Stimulated activated CD4-positive, alpha-beta T cell treated with anti-CD3 and anti-CD28 coated beads, Interleukin-12 subunit alpha, Interleukin-12 subunit beta, amount 100 ng/mL, for 24 hours (primary cell): ENCODE data around the gene THAP8.
"Not testable (repeated sequence)": the region's sequence is repeated elsewhere in the genome, so short reads cannot be mapped to it uniquely, and the experiment has no call there.

Experiments used
- DNase-seq, 2 experiments: peaks; one replicate each; pipeline ENCODE4 v3.0.0-alpha.2; 2020; ENCODE audit warnings: low read depth in 2 of 2

The THAP8 gene

DNA sequence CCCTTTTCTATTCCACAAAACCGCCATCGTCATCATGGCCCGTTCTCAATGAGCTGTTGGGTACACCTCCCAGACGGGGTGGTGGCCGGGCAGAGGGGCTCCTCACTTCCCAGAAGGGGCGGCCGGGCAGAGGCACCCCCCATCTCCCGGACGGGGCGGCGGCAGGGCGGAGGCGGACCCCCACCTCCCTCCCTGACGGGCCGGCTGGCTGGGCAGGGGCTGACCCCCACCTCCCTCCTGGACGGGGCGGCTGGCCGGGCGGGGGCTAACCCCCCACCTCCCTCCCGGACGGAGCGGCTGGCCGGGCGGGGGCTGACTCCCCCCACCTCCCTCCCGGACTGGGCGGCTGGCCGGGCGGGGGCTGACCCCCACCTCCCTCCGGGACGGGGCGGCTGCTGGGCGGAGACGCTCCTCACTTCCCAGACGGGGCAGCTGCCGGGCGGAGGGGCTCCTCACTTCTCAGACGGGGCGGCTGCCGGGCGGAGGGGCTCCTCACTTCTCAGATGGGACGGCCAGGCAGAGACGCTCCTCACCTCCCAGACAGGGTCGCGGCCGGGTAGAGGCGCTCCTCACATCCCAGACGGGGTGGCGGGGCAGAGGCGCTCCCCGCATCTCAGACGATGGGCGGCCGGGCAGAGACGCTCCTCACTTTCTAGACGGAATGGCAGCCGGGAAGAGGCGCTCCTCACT is 14.9 kb upstream of the THAP8 start:
- DNase-seq: not testable (repeated sequence)

DNA sequence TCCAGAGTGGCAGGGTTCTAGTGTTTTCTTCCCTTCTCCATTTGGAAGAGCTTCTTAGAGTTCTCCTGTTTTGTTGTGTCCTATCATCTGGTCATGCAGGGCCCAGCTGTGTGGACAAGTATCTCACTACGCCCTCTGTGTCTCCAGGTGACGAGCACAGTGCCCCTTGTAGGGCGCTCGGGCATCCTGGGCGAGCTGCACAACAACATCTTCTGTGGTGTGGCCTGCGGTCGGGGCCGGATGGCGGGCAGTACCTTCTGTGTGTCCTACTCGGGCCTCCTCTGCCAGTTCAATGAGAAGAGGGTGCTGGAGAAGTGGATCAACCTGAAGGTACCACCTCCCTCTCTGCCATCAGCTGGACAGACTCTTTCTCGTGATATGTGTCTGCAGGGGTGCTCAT is 13.6 kb upstream of the THAP8 start:
- no peak for DNase-seq

DNA sequence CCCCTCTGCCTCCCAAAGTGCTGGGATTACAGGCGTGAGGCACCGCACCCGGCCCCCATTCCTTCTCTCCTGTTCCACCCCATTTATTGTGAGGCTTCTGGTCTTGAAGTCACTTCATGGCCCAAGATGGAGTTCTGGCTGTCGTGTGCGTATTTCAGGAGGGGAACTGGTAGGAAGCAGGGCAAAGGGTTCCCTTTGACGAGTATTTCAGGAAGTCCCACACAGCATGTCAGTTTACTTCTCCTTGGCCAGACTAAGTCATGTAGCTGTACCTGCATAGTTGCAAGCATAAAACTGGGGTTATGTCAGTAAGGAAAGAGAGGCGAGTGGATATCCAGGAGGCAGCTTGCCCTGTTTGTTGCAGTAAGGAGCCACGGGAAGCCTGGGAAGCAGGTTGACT is 10.7 kb upstream of the THAP8 start:
- no peak for DNase-seq

DNA sequence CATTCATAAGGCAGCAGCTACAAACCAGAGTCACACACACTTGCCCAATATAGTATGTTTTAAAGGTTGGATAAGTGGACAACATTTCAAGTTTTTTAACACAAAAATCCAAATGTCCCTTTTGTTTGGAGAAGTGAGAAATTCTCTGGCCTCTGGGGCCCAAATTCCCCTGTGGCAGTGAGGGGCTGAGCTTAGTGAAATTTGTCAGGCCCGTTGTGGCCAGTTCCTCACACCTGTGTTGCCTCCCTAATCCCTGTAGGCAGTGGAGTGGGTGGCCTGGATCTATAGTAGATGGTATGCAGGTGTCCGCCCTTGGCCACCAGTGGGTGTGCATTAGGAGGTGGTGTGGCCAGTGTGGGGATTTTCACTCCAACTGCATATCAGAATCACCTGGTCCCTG is 7.3 kb upstream of the THAP8 start:
- DNase-seq: no peak

DNA sequence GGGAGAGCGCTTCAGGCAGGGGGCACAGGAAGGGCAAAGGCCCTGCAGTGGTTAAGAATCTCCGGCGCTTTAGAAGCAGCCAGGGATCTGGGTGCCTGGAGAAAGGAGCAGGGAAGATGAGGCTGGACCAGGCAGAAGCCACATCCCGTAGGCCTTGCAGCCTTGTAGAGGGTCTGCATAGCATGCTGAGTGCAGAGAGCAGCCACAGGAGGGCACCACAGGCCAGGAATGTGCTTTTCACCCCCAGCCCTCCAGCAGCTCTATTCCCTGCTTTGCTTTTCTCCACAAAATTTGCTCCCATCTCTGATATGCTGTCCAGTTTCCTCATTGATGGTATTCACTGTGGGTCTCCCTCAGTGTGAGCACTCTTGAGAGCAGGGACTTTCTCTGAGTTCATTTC is 6.3 kb upstream of the THAP8 start:
- peak in 1 of 2 experiments; percentile 6 for DNase-seq

DNA sequence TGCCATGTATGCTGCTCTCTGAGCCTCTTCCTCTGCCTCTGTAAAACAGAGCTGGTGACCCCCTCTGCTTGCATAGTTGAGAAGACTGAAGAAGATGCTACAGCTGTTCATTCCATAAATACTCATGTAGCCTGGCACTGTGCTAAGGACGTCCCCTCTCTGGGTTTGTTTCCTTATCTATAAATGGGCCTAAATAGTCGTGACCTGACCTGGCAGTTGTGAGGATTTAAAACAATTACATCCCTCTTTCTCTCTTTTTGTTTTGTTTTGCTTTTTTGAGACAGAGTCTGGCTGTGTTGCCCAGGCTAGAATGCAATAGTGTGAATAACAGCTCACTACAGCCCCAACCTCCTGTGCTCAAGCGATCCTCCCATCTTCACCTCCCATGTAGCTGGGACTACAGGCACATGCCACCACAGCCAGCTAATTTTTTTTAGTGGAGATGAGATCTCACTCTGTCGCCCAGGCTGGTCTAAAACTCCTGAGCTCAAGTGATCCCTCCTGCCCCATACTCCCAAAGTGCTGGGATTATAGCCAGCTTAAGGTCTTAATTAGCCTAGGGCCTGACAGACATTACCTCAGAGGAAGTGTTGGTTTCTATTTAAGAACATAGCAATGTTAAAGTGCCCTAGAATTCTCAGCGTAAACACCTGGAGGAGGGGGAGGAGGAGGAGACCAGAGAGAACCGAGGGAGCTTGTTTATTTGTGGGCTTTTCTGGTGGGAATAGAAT is 5.3 kb upstream of the THAP8 start:
- no peak for DNase-seq

DNA sequence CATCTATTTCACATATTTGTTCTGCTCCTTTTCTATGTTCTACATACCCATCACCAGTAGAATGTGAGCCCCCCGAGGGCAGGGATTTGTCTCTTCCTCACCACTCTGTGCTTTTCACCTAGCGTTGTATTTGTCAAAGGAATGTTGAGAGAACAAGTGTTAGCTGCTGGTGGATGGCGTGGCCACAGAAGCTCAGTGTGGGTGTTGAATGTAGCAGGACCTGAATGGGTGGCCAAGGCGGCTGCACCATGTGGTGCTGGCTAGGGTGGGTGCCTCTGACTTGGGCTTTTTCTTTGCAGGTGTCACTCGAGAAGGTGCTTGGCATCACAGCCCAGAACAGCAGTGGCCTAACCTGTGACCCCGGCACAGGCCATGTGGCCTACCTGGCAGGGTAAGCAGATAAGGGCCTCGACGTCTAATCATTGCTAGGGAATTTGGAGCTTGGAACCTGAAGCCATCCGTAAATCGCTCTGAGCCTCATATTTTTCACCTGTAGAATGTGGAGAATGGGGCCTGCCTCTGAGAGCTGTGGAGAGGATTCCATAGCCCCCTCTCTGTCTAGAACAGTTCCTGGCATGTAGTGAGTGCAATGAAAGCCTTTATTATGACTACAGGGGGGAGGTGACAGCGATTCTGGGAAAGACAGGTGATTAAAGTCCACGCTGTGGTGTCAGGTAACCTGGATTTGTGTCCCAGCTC is 4.5 kb upstream of the THAP8 start:
- DNase-seq: no peak

DNA sequence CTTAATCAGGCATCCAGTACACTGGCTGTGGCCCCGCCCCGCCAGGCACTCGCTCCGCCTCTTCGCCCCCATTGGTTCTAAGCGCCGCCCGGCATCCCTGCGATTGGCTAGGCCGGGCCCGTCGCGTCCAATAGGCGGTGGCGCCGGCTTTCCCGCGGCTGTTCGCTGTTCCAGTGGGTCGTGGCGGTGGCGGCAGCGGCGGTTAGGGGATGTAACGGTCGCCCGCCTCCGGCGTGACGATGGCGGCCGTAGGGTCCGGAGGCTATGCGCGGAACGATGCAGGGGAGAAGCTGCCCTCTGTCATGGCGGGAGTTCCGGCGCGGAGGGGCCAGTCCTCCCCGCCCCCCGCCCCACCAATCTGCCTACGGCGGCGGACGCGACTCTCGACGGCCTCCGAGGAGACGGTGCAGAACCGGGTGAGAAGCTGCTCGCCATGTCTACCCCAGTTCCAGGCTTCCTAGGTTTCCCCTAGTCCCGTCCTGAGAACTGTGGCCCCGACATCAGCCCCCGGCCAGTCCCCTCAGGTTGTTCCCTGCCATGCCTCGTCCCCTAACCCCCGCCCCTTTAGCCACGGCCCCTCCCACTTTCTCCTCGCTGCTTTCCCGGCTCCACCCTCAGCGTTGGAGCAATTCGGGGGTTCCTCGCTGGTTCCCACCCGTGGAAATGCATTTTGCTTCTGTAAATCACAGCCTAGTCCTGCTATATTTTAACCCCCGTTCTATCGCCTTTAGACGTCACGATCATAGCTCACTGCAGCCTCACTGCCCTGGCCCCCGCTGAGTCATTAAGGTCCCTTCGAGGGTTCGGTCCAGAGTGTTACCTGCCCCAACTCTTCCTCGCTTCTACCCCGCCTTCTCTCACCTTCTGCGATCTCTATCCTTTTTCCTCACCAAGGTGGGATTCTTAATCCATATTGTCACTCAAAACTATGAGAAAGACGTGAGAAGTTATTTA is 925 bp upstream of the THAP8 start, which contains the start of gene WDR62:
WDR62 (plus strand) TSS at position 165 of the 954 bp plus-strand sequence; CDS start at position 240, 75 bp downstream.
- peak; percentile 85 to 96 for DNase-seq

DNA sequence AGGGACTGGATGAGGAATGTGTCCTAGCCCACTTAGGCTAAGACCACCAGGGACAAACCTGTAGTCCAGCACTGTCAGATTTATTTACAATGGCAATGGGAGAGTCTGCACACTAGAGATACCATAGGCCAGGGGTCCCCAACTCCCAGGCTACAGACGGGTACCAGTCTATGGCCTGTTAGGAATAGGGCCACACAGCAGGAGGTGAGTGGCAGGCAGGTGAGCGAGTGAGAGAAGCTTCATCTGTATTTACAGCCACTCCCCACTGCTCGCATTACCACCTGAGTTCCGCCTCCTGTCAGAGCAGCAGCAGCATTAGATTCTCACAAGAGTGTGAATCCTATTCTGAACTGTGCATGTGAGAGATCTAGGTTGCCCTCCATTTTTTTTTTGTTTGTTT is 2.4 kb downstream of the THAP8 start:
- no peak for DNase-seq

DNA sequence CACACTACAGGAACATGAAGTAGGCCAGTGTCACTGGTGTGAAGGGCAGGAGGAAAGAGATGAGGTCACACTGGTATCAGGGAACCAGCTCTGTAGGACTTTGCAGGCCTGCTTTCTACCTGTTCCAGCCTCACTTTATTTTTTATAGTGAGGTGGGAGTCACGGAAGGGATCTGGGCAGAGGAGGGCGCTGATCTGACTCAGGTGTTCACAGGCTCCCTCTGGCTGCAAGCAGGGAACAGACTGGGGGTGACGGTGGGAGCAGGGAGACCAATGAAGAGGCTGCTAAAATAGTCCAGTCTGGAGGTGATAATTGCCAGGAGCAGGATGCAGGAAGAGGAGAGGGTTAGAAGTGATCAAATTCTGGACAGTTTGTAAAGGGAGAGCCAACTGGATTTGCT is 2.8 kb downstream of the THAP8 start:
- DNase-seq: no peak

DNA sequence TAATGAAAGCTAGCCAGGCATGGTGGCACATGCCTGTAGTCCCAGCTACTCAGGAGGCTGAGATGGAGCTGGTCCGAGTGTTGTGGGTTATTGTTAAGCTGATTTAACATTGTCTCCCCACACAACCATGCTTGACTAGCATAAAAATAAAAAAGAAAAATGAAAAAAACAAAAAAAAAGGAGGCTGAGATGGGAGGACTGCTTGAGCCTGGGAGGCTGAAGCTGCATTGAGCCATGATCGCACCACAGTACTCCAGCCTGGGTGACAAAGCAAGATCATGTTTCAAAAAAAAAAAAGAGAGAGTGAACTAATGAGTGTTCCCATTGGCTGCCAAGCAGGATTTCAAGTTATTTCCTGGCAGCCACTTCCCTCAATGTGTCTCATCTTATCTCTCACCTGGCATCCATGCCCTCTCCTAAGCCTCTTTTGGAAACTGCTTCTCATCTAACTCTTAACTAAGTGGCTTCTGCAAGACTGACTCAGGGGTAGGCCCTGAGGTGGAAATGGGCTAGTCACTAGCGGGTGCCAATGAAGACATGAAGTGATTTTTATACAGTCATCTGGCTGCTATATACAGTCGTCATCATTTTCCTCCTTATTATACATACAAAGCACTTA is 4.9 kb downstream of the THAP8 start:
- no peak for DNase-seq

DNA sequence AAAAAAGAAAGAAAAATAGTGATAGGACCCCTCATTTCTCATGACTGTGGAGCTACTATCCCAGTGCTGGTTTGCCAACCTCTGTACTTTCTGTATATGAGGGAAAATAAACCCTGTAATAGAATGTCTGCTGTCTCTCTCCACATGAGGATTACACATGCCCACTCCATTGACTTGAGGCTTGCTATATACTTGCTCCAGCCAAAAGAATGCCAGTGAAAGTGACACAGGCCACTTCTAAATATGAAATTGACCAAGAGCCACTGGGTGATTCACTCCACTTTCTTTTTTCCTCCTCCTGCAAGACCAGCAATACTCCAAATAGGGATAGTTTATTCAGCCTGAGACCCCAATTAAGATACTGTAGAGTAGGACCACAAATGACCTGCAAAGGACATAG is 6.2 kb downstream of the THAP8 start:
- DNase-seq: no peak

DNA sequence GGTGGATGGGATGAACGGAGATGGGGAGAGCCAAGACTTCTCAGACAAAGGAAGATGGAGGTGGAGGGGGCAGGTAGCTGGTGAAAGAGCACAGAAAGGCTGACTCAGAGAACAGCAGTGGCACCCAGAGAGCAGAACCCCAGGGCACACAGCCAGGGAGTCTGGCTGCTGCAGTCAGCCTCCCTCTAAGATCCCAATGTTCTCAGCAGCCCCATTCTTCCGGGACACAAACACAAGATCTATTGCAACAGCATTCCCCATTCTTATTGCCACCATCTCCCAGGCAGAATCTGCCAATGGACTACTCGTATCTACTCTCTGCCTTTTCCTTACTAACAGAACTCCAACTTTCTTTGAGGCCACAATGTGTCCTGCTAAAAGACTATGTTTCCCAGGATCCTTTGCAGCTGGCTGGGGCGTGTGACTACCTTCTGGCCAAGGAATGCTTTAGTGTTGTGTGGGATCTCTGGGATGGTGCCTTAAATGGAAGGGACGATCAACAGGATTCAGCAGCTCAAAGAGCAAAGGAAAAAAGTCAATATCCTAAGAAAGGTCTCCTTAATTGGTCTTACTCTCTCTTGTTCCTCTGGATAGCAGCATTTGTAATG is 7.5 kb downstream of the THAP8 start:
- DNase-seq: no peak

DNA sequence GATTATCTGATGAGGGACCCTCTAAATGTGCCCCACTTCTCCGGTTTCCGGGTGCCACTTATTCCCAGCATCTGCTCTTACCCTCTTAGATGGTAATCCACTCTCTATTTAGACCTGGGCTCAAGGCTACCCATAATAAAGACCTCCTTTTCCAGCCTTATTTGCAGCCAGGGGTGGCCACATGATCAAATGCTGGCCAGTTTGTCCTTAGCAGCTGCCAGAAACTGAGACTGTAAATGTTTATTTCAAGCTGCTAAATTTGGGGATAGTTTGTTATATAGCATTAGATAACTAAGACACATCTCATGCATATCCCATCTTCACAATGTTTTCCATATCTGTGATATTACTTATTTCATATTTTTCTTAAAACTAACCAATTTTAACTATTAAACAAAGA is 10.1 kb downstream of the THAP8 start:
- DNase-seq: no peak

DNA sequence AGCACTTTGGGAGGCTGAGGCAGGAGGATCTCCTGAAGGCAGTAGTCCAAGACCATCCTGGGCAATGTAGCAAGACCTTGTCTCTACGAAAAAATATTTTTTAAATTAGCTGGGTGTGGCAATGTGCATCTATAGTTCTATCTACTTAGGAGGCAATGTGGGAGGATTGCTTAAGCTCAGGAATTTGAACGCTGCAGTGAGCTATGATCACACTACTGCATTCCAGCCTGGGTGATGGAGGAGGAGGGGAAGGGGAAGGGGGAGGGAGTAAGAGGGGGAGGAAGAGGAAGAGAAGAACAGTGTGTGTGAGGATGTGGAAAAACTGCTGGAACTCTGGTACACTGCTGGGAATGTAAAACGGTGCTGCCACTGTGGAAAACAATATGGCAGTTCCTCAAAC is 12.3 kb downstream of the THAP8 start:
- DNase-seq: no peak

DNA sequence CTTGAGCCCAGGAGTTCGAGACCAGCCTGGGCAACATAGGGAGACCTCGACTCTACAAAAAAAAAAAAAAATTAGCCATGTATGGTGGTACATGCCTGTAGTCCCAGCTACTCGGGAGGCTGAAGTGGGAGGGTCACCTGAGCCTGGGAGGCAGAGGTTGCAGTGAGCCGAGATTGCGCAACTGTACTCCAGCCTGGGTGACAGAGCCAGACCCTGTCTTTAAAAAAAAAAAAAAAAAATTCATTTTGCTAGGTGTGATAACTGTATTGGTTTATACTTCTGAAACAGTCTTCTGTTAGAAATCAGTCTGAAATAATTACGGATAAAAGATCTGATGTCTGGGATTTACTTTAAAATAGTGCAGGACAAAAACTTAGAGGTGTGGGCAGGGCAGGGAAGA is 13.0 kb downstream of the THAP8 start:
- DNase-seq: not testable (repeated sequence)

DNA sequence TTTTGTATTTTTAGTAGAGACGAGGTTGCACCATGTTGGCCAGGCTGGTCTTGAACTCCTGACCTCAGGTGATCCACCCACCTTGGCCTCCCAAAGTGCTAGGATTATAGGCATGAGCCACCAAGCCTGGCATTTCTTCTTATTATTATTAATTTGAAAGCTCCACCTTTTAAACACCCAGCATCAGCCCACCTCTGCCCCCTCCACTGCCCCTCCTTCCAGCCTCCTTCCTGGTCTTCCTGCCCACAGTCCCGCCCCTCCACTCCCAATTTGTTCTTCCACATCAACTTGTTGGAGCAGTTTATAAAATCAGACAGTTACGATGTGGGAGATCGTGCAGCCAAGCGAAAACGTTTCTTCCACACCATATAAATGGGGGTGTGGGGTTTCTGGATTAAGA is 13.6 kb downstream of the THAP8 start:
- no peak for DNase-seq

DNA sequence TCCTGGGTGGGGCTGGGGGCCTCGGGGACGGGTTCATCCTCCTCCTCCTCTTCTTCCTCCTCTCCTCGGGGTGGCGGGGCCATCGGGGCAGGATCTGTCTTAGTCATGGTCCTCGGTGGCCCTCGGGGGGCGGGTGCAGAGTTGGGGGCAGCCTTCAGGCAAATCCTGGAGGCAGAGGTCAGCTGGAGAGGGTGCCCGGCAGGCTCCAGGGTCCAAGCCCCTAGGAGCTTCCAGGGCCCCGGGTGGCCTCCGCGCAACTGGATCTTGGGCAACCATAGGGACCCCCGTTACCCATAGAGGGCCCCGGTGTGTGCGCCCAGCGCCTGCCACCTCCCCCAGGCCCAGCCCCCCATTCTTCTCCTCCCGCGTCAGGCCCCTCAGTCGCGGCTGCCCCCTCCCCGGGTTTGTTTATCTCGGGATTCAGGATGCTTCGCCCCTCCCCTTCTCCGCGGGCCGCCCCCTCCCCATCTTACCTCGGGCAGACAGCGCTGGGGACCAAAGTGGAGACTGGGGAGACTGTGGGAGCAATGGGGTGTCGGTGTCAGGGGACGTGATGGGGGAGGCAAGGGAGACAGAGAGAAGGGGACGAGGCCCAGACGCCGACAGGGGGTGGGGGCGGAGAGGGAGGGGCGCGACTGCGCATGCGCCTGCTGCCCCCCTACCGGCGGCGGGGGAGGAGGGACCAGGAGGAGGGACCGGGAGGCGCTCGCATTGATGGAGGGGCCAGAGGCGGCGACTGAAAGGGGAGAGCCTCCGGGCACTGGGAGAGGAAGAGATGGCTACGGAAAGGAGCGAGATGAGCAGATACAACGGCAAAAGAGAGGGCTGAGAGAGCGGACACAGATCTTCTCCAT is 21.6 kb downstream of the THAP8 start, which contains the start of gene CLIP3:
CLIP3 (minus strand) TSS at position 623 of the 854 bp plus-strand sequence; CDS start at position 107, 516 bp downstream.
- DNase-seq: peak; percentile 12 to 17

DNA sequence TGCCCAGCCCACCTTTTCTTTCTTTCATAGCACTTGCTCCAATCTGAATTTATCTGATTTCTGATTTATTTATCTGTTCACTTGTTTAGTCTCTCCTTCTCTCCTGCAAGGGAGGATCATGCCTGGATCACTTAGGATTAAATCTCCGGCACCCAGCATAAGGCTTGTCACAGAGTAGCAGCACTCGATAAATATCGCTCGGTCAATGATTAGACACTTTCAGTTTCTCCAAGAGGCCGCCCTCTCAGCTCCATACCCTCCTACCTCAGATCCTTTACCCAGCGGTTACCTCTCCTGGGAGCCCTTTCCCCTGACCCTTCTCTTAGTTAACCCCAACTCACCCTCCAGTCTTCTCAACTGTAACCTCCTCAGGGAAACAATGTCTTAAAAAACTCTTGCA is 22.8 kb downstream of the THAP8 start:
- DNase-seq: no peak
